A549 (cell line): ENCODE measurements around the gene KIF14. TPM values are rescaled to one million over a fixed set of nuclear protein-coding genes. Genes with fewer than 3 reads are reported as not detected.

Experiments used
- ATAC-seq, 2 experiments: fragments of 200-7000 bp in 1 of 2; fragments of >200 bp in 1 of 2; cut with Nextera tagmentation in 1 of 2; cut with Tn5 transposase in 1 of 2; 3 replicates each; pipeline versions ENCODE4 v1.8.0 to v1.9.1; 2018 to 2020; ENCODE audit warnings: mild to moderate bottlenecking in 1 of 2, moderate library complexity in 1 of 2
- CTCF ChIA-PET: fragments of 300-600 bp; sonication (Branson Sonifier 250); formaldehyde crosslinking; extraction: SDS; loops from one replicate; lab custom pipeline; 2021; ENCODE audit warnings: antibody characterized with exemption, inconsistent platforms; lab: Yijun Ruan, JAX
- POLR2A ChIA-PET: fragments of 350-600 bp; formaldehyde crosslinking; extraction: SDS; loops from one replicate; lab custom pipeline; 2021; ENCODE audit warnings: antibody characterized with exemption, inconsistent platforms; lab: Yijun Ruan, JAX
- DNase-seq, 2 experiments: peaks; one replicate each; pipeline versions ENCODE4 v3.0.0 to v3.0.0-alpha.2; 2011 to 2016; ENCODE audit warnings: low read depth in 1 of 2, low spot score in 1 of 2
- FAIRE-seq: peaks from 2 replicates; lab custom pipeline; 2011; peaks lifted over from hg19 to GRCh38; lab: Jason Lieb, UNC
- H3K27ac ChIP-seq, 2 experiments: fragments of >200 bp; sonication (Bioruptor Twin); formaldehyde crosslinking; 3 replicates each; pipeline ENCODE4 v1.5.1; 2016 to 2017
- H3K4me1 ChIP-seq: fragments of >200 bp; sonication (Bioruptor Twin); formaldehyde crosslinking; 3 replicates; pipeline ENCODE4 v1.6.1; 2016
- H3K4me2 ChIP-seq: fragments of >200 bp; sonication (Bioruptor Twin); formaldehyde crosslinking; 3 replicates; pipeline ENCODE4 v1.6.1; 2016
- H3K4me3 ChIP-seq: fragments of >200 bp; sonication (Bioruptor Twin); formaldehyde crosslinking; 3 replicates; pipeline ENCODE4 v1.5.1; 2016
- H3K9me3 ChIP-seq: fragments of >200 bp; sonication (Bioruptor Twin); formaldehyde crosslinking; 3 replicates; pipeline ENCODE4 v1.6.1; 2016
- ATOH8 ChIP-seq: fragments of 250-450 bp; sonication (Bioruptor Pico); IDR thresholded peaks from 2 replicates; pipeline ENCODE4 v1.5.0; 2020; ENCODE audit warnings: low read depth, mild to moderate bottlenecking, moderate library complexity
- BCL3 ChIP-seq: fragments of >200 bp; sonication (Bioruptor Twin); formaldehyde crosslinking; IDR thresholded peaks from 3 replicates; pipeline ENCODE4 v1.6.1; 2016
- BHLHE40 ChIP-seq: IDR thresholded peaks from 2 replicates; pipeline ENCODE4 v1.6.1; 2012; ENCODE audit warnings: low read depth, low read length, inconsistent platforms
- CBX2 ChIP-seq: fragments of 200-600 bp; sonication (generic); IDR thresholded peaks from 2 replicates; pipeline ENCODE4 v1.6.1; 2016; ENCODE audit warnings: low read depth, mild to moderate bottlenecking, borderline replicate concordance
- CEBPB ChIP-seq, 2 experiments: fragments of >200 bp in 1 of 2; sonication (Bioruptor Twin) in 1 of 2; formaldehyde crosslinking in 1 of 2; IDR thresholded peaks; 2 replicates each; pipeline ENCODE4 v1.6.1; 2012 to 2016
- EP300 ChIP-seq, 2 experiments: fragments of >200 bp; sonication (Bioruptor Twin); formaldehyde crosslinking; IDR thresholded peaks; 2 replicates in 1 of 2; 3 replicates in 1 of 2; pipeline ENCODE4 v1.6.1; 2016 to 2017
- FOSB ChIP-seq: fragments of 250-450 bp; sonication (Bioruptor Pico); IDR thresholded peaks from 2 replicates; pipeline ENCODE4 v1.5.0; 2020; ENCODE audit warnings: mild to moderate bottlenecking, moderate library complexity
- HES2 ChIP-seq: fragments of >200 bp; sonication (Bioruptor Twin); formaldehyde crosslinking; IDR thresholded peaks from 2 replicates; pipeline ENCODE4 v1.6.1; 2016
- HOXA7 ChIP-seq: fragments of 250-450 bp; sonication (Bioruptor Pico); IDR thresholded peaks from 2 replicates; pipeline ENCODE4 v1.5.0; 2020; ENCODE audit warnings: mild to moderate bottlenecking, moderate library complexity
- KDM1A ChIP-seq: fragments of 200-600 bp; sonication (generic); IDR thresholded peaks from 2 replicates; pipeline ENCODE4 v1.6.1; 2016; ENCODE audit warnings: low read depth, mild to moderate bottlenecking
- KDM5A ChIP-seq: fragments of 200-600 bp; sonication (generic); IDR thresholded peaks from 2 replicates; pipeline ENCODE4 v1.6.1; 2016; ENCODE audit warnings: antibody characterized with exemption, mild to moderate bottlenecking
- MAFK ChIP-seq: fragments of 450-650 bp; IDR thresholded peaks from 2 replicates; pipeline ENCODE4 v1.6.1; 2014; ENCODE audit not compliant: partially characterized antibody
- MAZ ChIP-seq: fragments of 150-350 bp; IDR thresholded peaks from 2 replicates; pipeline ENCODE4 v1.6.1; 2014; ENCODE audit warnings: antibody characterized with exemption, low read depth, low read length, borderline replicate concordance
- PBX3 ChIP-seq: IDR thresholded peaks from 2 replicates; pipeline ENCODE4 v1.6.1; 2012
- POLR2AphosphoS2 ChIP-seq: conservative IDR thresholded peaks from 2 replicates; pipeline ENCODE4 v1.6.1; 2012; ENCODE audit warnings: low read length, improper control_type of control experiment, inconsistent platforms
- RARB ChIP-seq: fragments of 250-450 bp; sonication (Bioruptor Pico); IDR thresholded peaks from 2 replicates; pipeline ENCODE4 v1.8.0; 2021; ENCODE audit warnings: mild to moderate bottlenecking, moderate library complexity
- RCOR1 ChIP-seq: fragments of 150-350 bp; IDR thresholded peaks from 2 replicates; pipeline ENCODE4 v1.6.1; 2014; ENCODE audit warnings: antibody characterized with exemption, low read length, low read depth
- REST ChIP-seq: fragments of 200-600 bp; sonication (generic); IDR thresholded peaks from 2 replicates; pipeline ENCODE4 v1.6.1; 2016; ENCODE audit warnings: antibody characterized with exemption, mild to moderate bottlenecking, moderate library complexity
- RFX5 ChIP-seq: fragments of 450-650 bp; IDR thresholded peaks from 2 replicates; pipeline ENCODE4 v1.7.1; 2014; ENCODE audit warnings: antibody characterized with exemption, mild to moderate bottlenecking, moderate library complexity
- RNF2 ChIP-seq: fragments of 200-600 bp; sonication (generic); IDR thresholded peaks from 2 replicates; pipeline ENCODE4 v1.6.1; 2016; ENCODE audit warnings: low read depth, mild to moderate bottlenecking, antibody characterized with exemption, moderate library complexity, borderline replicate concordance
- SMC3 ChIP-seq: fragments of >200 bp; sonication (Bioruptor Twin); formaldehyde crosslinking; IDR thresholded peaks from 3 replicates; pipeline ENCODE4 v1.6.1; 2018; ENCODE audit warnings: inconsistent platforms
- SREBF2 ChIP-seq: fragments of 450-650 bp; IDR thresholded peaks from 2 replicates; pipeline ENCODE4 v1.6.1; 2014; ENCODE audit warnings: mild to moderate bottlenecking, moderate library complexity
- TFCP2L1 ChIP-seq: fragments of 250-450 bp; sonication (Bioruptor Pico); IDR thresholded peaks from 2 replicates; pipeline ENCODE4 v1.5.0; 2021; ENCODE audit warnings: mild to moderate bottlenecking
- USF2 ChIP-seq: fragments of 450-650 bp; IDR thresholded peaks from 2 replicates; pipeline ENCODE4 v1.6.1; 2014; ENCODE audit warnings: antibody characterized with exemption
- WGBS: methylation state at CpG from one replicate; pipeline ENCODE4 v1.1.6; 2017; ENCODE audit errors: missing lambda C conversion rate; 5-methylcytosine and 5-hydroxymethylcytosine counted together
- polyA plus RNA-seq, 4 experiments: library from polyadenylated mRNA; depleted of rRNA in 3 of 4; stranded (reverse); fragments of >200 nt; fragmentation: RNase III in 1 of 4; extraction: RNeasy Plus Mini Kit Qiagen cat#74134 plus additional on column Dnase treatment in 1 of 4; gene quantifications; 2 replicates in 3 of 4; 3 replicates in 1 of 4; pipeline ENCODE4 v1.2.3, GENCODE V29; 2011 to 2017

The KIF14 gene
- polyA plus RNA-seq, 2 of the 4 experiments (the other 2 are of a cell fraction), result 13.0 to 20.4 TPM

- TF ChIP-seq RARB (CRISPR knock-in tag), result no peak
- no peak for TF ChIP-seq PBX3
- no peak for TF ChIP-seq RFX5
These were observed 45.8 kb upstream of the KIF14 start (continued) for GRCh38 chr1:200666309-200666708.

GRCh38 chr1:200665861-200666260 lies 45.3 kb upstream of the KIF14 start:
- POLR2A ChIA-PET, result interaction anchor here (0.6 kb wide), 1 partner anchor 8 kb away, joined by 7 read pairs; no protein-coding TSS in a partner anchor
- WGBS, result 76% methylated on average over 2 of the region's 2 CpGs
- H3K9me3 ChIP-seq, result no peaks in the 10 kb centered on the region
- no peak overlapping the region for H3K4me2 ChIP-seq
- no peak for FAIRE-seq
- no peak overlapping the region for H3K27ac ChIP-seq
- no peak for TF ChIP-seq KDM5A
- no peak for TF ChIP-seq SMC3
- TF ChIP-seq FOSB (CRISPR knock-in tag), result no peak
- TF ChIP-seq CBX2, result no peak
- TF ChIP-seq PBX3, result no peak
- TF ChIP-seq MAFK, result no peak
- no peak for TF ChIP-seq REST
- TF ChIP-seq USF2, result no peak
- no peak for TF ChIP-seq HES2
- ATAC-seq, result no peak
- H3K4me3 ChIP-seq, result no peak overlapping the region
- DNase-seq, result no peak
- peaks cover 8% of the 10 kb centered on the region for H3K4me1 ChIP-seq
- CTCF ChIA-PET, result interaction anchor here (0.9 kb wide), 1 partner anchor 138 kb away, joined by 3 read pairs; no protein-coding TSS in a partner anchor

GRCh38 chr1:200660719-200661118 lies 40.2 kb upstream of the KIF14 start:
- POLR2A ChIA-PET, result interaction anchor here (2.1 kb wide), 1 partner anchor 9 kb away, joined by 12 read pairs; the partner anchor contains the start of gene DDX59
- Histone ChIP-seq H3K4me2 (no peak overlapping the region), H3K27ac (no peak overlapping the region), H3K4me3 (no peak overlapping the region), H3K9me3 (no peaks in the 10 kb centered on the region), H3K4me1 (peaks cover 7% of the 10 kb centered on the region)
- DNase-seq, result no peak
- FAIRE-seq, result no peak
- CTCF ChIA-PET, result no interaction called here
- no peak for ATAC-seq
- TF ChIP-seq CBX2 (no peak), HOXA7 (CRISPR knock-in tag) (no peak), BHLHE40 (no peak), HES2 (no peak), POLR2AphosphoS2 (no peak), KDM5A (no peak), BCL3 (no peak), CEBPB (IDR thresholded peaks at IDR 0.05) (no peak), RCOR1 (no peak), ATOH8 (CRISPR knock-in tag) (no peak), MAZ (no peak), SREBF2 (no peak), RNF2 (no peak), KDM1A (no peak), EP300 (IDR thresholded peaks at IDR 0.05) (no peak), TFCP2L1 (CRISPR knock-in tag) (no peak)
- WGBS, result 88% methylated on average over 6 of the region's 6 CpGs
